Epidermal melanocyte (primary cell): Measurements from ENCODE around the gene RPS3.
"Not testable (repeated sequence)": the region's sequence is repeated elsewhere in the genome, so short reads cannot be mapped to it uniquely, and the experiment has no call there.

ENCODE experiments used
- DNase-seq: peaks from one replicate; pipeline ENCODE4 v3.0.0; 2011; ENCODE audit warnings: low spot score; ENCODE audit not compliant: insufficient read length

RPS3 gene

GRCh38 chr11:75380245-75380644, 19.1 kb upstream of the RPS3 start:
- DNase-seq = no peak

- no peak for DNase-seq
These were observed 18.4 kb upstream of the RPS3 start for GRCh38 chr11:75380716-75381420.

GRCh38 chr11:75383246-75383645, 16.1 kb upstream of the RPS3 start:
- no peak for DNase-seq

GRCh38 chr11:75384438-75385080, 14.8 kb upstream of the RPS3 start:
- peak; percentile 89 for DNase-seq

- no peak for DNase-seq
These were observed 12.2 kb upstream of the RPS3 start for GRCh38 chr11:75386942-75387630.

GRCh38 chr11:75387736-75388294, 11.5 kb upstream of the RPS3 start:
- no peak for DNase-seq

GRCh38 chr11:75388386-75389275, 10.7 kb upstream of the RPS3 start:
- DNase-seq = peak; percentile 68

GRCh38 chr11:75389276-75389605, 10.1 kb upstream of the RPS3 start:
- DNase-seq = no peak

- DNase-seq = no peak
These were observed 9.4 kb upstream of the RPS3 start for GRCh38 chr11:75389925-75390324.

GRCh38 chr11:75394085-75394840, 5.1 kb upstream of the RPS3 start:
- no peak for DNase-seq

GRCh38 chr11:75398906-75399305, 412 bp upstream of the RPS3 start:
- no peak for DNase-seq

- no peak for DNase-seq
These were observed 988 bp downstream of the RPS3 start for GRCh38 chr11:75400146-75400865.

GRCh38 chr11:75402002-75402773, 2.9 kb downstream of the RPS3 start:
- no peak for DNase-seq

GRCh38 chr11:75403037-75403436, 3.7 kb downstream of the RPS3 start:
- no peak for DNase-seq

- no peak for DNase-seq
These were observed 4.8 kb downstream of the RPS3 start for GRCh38 chr11:75403983-75404658.

GRCh38 chr11:75406338-75406777, 7.0 kb downstream of the RPS3 start:
- DNase-seq = no peak

- DNase-seq = no peak
These were observed 9.6 kb downstream of the RPS3 start for GRCh38 chr11:75408957-75409219.

- DNase-seq = not testable (repeated sequence)
These were observed 10.7 kb downstream of the RPS3 start for GRCh38 chr11:75409971-75410370.

- not testable (repeated sequence) for DNase-seq
These were observed 13.8 kb downstream of the RPS3 start for GRCh38 chr11:75413146-75413545.
